PFSK-1 (cell line): ENCODE results near the gene PRSS33.

Source experiments
- FOXP2 ChIP-seq: optimal IDR thresholded peaks from 2 replicates; pipeline ENCODE3; 2011; ENCODE audit warnings: borderline replicate concordance, control low read depth, inconsistent platforms; ENCODE audit not compliant: insufficient read depth; ENCODE audit errors: extremely low read length, extremely low read depth
- POLR2AphosphoS5 ChIP-seq: IDR thresholded peaks from 2 replicates; pipeline ENCODE4 v1.6.1; 2012; ENCODE audit warnings: low read depth, mild to moderate bottlenecking, control low read depth, low read length, moderate library complexity
- REST ChIP-seq, 2 experiments: IDR thresholded peaks; 2 replicates each; pipeline versions ENCODE4 v1.6.1 to v1.8.0; 2011 to 2012; ENCODE audit warnings: low read depth in 2 of 2, low read length in 2 of 2, control low read depth in 1 of 2, inconsistent platforms in 1 of 2, mild to moderate bottlenecking in 1 of 2, moderate library complexity in 1 of 2; ENCODE audit not compliant: insufficient read depth in 1 of 2
- SIN3A ChIP-seq: IDR thresholded peaks from 2 replicates; pipeline ENCODE4 v1.6.1; 2012; ENCODE audit warnings: mild to moderate bottlenecking, low read length, moderate library complexity, borderline replicate concordance; ENCODE audit not compliant: insufficient read depth
- TAF1 ChIP-seq: IDR thresholded peaks from 2 replicates; pipeline ENCODE4 v1.6.1; 2012; ENCODE audit warnings: low read length, control low read depth, borderline replicate concordance; ENCODE audit not compliant: insufficient read depth

Gene PRSS33

GRCh38 chr16:2818272-2818876 is 31.0 kb upstream of the PRSS33 start:
- TF ChIP-seq SIN3A (no peak), FOXP2 (no peak), REST (IDR thresholded peaks at IDR 0.05; ENCODE audit: insufficient read depth in 1 of 2, low read depth in 2 of 2, low read length in 2 of 2) (no peak), POLR2AphosphoS5 (no peak), TAF1 (no peak)

DNA sequence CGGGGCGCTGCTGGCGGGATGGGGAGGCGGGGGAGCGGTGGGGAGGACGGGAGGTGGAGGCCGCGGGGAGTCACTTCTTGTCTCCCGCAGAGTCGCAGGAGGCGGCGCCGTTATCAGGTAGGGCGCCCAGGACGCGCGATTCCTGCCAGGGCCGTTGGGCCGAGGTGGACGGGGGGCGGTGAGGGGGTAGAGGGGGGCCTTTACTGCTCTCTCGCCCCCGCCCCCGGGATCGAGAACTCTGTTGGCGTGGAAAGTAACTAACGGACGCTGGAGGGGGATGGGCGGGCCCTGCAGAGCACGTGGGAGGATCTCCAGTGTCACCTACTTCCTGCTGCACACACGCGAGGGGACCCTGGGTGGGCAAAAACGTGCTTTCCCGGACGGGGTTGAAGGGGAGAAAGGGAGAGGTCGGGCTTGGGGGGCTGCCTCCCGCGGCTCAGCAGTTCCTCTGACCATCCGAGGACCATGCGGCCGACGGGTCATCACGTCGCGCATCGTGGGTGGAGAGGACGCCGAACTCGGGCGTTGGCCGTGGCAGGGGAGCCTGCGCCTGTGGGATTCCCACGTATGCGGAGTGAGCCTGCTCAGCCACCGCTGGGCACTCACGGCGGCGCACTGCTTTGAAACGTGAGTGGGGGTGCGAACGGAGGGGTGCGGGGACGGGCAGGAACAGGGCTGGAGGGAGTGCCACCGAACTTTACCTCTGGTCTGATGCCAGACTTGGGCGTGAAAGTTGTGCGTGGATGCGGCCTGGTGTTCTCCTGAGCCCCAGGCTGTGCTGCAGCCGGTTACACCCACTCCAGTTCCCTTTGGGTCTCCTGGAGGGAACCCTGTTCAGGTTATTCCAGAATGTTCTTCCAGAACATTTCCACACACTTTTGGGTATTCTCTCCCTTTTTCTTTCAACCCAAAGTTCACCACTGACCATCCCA is 30.2 kb upstream of the PRSS33 start:
- TF ChIP-seq SIN3A (no peak), FOXP2 (no peak), POLR2AphosphoS5 (no peak), REST (IDR thresholded peaks at IDR 0.05; ENCODE audit: insufficient read depth in 1 of 2, low read depth in 2 of 2, low read length in 2 of 2) (no peak), TAF1 (no peak)

DNA sequence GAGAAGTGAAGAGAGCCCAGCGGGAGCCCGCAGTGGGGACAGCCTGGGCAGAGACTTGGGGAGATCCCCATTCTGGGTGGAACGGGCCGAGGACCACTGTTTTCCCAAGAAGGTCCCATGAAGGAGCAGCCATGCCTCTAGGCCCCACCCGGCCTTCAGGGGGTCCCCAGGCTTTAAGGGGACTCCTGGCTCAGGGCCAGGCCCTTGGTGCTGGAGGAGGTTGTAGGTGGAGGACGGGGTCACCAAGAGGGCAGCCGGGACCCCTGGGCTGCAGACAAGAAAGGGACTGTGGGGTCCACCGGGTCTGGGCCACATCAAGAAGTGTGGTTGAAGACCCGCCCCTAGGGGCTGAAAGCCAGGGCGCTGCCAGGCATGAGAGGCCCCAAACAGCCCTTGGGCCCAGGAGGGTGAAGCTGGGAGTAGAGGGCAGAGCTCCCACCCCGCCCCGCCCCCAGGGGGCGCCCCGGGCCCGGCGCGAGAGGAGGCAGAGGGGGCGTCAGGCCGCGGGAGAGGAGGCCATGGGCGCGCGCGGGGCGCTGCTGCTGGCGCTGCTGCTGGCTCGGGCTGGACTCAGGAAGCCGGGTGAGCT is 29.5 kb upstream of the PRSS33 start, which contains the start of gene PRSS21:
Gene PRSS21 (plus strand): TSS at position 487 of the 589 bp plus-strand sequence. CDS start 32 bp downstream, at position 519.
- TF ChIP-seq REST (IDR thresholded peaks at IDR 0.05; ENCODE audit: insufficient read depth in 1 of 2, low read depth in 2 of 2, low read length in 2 of 2) (no peak), POLR2AphosphoS5 (no peak), SIN3A (no peak), TAF1 (no peak), FOXP2 (no peak)

GRCh38 chr16:2815299-2815771 is 28.0 kb upstream of the PRSS33 start:
- no peak for TF ChIP-seq POLR2AphosphoS5
- TF ChIP-seq FOXP2 = no peak
- no peak for TF ChIP-seq REST (IDR thresholded peaks at IDR 0.05; ENCODE audit: insufficient read depth in 1 of 2, low read depth in 2 of 2, low read length in 2 of 2)
- no peak for TF ChIP-seq SIN3A
- TF ChIP-seq TAF1 = no peak
